ENCODE results near the gene CDHR2.

DNA sequence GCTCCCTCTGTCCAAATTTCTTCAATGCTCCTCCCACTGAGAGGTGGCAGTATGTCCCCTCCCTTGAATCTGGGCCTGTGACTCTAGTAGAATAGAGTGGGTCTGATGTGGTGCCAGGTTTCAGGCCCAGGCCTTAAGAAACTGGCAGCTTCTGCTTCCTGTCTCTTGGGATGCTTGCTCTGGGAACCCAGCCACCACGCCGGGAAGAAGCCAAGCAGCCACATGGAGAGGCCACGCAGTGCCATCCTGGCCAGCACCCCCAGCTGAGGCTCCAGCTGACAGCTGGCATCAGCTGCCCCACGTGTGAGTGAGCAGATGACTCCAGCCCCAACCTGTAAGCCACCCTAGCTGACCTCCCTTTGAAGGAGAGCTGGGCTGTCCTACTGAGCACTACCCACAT lies 90.8 kb downstream of the CDHR2 start:
- TF ChIP-seq ZNF830 (tag by site-specific recombination; IDR thresholded peaks at IDR 0.05; ENCODE audit: low read depth) (no peak), ZNF76 (tag by site-specific recombination; IDR thresholded peaks at IDR 0.05; ENCODE audit: borderline replicate concordance, low read depth) (no peak), ZNF501 (tag by site-specific recombination; IDR thresholded peaks at IDR 0.05) (no peak), ZNF529 (tag by site-specific recombination; IDR thresholded peaks at IDR 0.05; ENCODE audit: insufficient replicate concordance) (no peak)
